NCI-H2196 (cell line): ENCODE measurements around the gene DLX1.

ENCODE experiments used
- DNase-seq: peaks from one replicate; lab custom pipeline; 2025; ENCODE audit not compliant: unreplicated experiment; lab: John Stamatoyannopoulos, UW

Gene DLX1

GRCh38 chr2:172086241-172087206 is 1.2 kb downstream of the DLX1 start:
- no peak for DNase-seq

GRCh38 chr2:172087207-172087779 is 2.0 kb downstream of the DLX1 start:
- DNase-seq: no peak

- DNase-seq: no peak
Observed at GRCh38 chr2:172087780-172088244, 2.5 kb downstream of the DLX1 start.

- DNase-seq: no peak
Observed at GRCh38 chr2:172088245-172089004, 3.1 kb downstream of the DLX1 start.

- DNase-seq: no peak
Observed at GRCh38 chr2:172089005-172089504, 3.7 kb downstream of the DLX1 start.

- DNase-seq: no peak
Observed at GRCh38 chr2:172089633-172090032, 4.3 kb downstream of the DLX1 start.

GRCh38 chr2:172090044-172090961 is 5.0 kb downstream of the DLX1 start:
- no peak for DNase-seq

GRCh38 chr2:172091000-172091641 is 5.8 kb downstream of the DLX1 start:
- no peak for DNase-seq

GRCh38 chr2:172091761-172092566 is 6.7 kb downstream of the DLX1 start:
- DNase-seq: no peak

GRCh38 chr2:172092716-172093415 is 7.6 kb downstream of the DLX1 start:
- DNase-seq: no peak

GRCh38 chr2:172093416-172094293 is 8.3 kb downstream of the DLX1 start:
- no peak for DNase-seq

GRCh38 chr2:172094294-172095145 is 9.2 kb downstream of the DLX1 start:
- peak; percentile 26 for DNase-seq

- peak; percentile 31 for DNase-seq
Observed at GRCh38 chr2:172095146-172095904, 10.0 kb downstream of the DLX1 start.

GRCh38 chr2:172095905-172096625 is 10.8 kb downstream of the DLX1 start:
- DNase-seq: no peak
